BJ (cell line): ENCODE data around the gene SEC14L3. TPM values are rescaled to one million over a fixed set of nuclear protein-coding genes. Genes with fewer than 3 reads are reported as not detected.

Experiments used
- CTCF ChIA-PET: fragments of 350-600 bp; formaldehyde crosslinking; extraction: SDS; loops from one replicate; lab custom pipeline; 2021; ENCODE audit warnings: antibody characterized with exemption, inconsistent platforms; lab: Yijun Ruan, JAX
- POLR2A ChIA-PET: fragments of 300-600 bp; sonication (Branson Sonifier 250); formaldehyde crosslinking; extraction: SDS; loops from one replicate; lab custom pipeline; 2021; ENCODE audit warnings: antibody characterized with exemption; lab: Charles Lee
- DNase-seq: peaks from one replicate; pipeline ENCODE4 v3.0.0-alpha.2; 2011; ENCODE audit warnings: low read depth
- H3K27me3 ChIP-seq: 2 replicates; pipeline ENCODE4 v1.6.0; 2011; ENCODE audit warnings: low read length; ENCODE audit not compliant: control insufficient read depth, insufficient read depth
- H3K36me3 ChIP-seq: 2 replicates; pipeline ENCODE4 v1.5.1; 2011; ENCODE audit warnings: low read length; ENCODE audit not compliant: control insufficient read depth, insufficient read depth
- H3K4me3 ChIP-seq: 2 replicates; pipeline ENCODE4 v1.5.1; 2011; ENCODE audit warnings: low read depth, mild to moderate bottlenecking, control low read depth, low read length
- CTCF ChIP-seq: IDR thresholded peaks from 2 replicates; pipeline ENCODE4 v1.5.1; 2011; ENCODE audit warnings: low read depth, mild to moderate bottlenecking, control low read depth, inconsistent platforms, low read length, moderate library complexity; ENCODE audit not compliant: insufficient read depth
- polyA plus RNA-seq: library from polyadenylated mRNA; depleted of rRNA; stranded (reverse); fragments of >200 nt; gene quantifications from 2 replicates; pipeline ENCODE4 v1.2.3, GENCODE V29; 2011

Gene SEC14L3
- polyA plus RNA-seq, 1 experiment, result not detected

GRCh38 chr22:30506507-30506968 lies 34.7 kb upstream of the SEC14L3 start:
- CTCF ChIA-PET, result interaction anchor here (0.9 kb wide), 1 partner anchor 70 kb away, joined by 4 read pairs; no protein-coding TSS in a partner anchor
- no peak for TF ChIP-seq CTCF
- POLR2A ChIA-PET, result no interaction called here
- no peak overlapping the region for H3K4me3 ChIP-seq
- no peaks in the 10 kb centered on the region for H3K36me3 ChIP-seq
- peaks cover 10% of the 10 kb centered on the region for H3K27me3 ChIP-seq
- DNase-seq, result no peak

GRCh38 chr22:30503551-30503950 lies 31.7 kb upstream of the SEC14L3 start:
- POLR2A ChIA-PET, result no interaction called here
- Histone ChIP-seq H3K4me3 (no peak overlapping the region), H3K36me3 (no peaks in the 10 kb centered on the region), H3K27me3 (peaks cover 10% of the 10 kb centered on the region)
- no peak for TF ChIP-seq CTCF
- no peak for DNase-seq
- CTCF ChIA-PET, result interaction anchor here (1.2 to 1.4 kb wide), 2 partner anchors 19 to 32 kb away, joined by 3 to 5 read pairs; no protein-coding TSS in a partner anchor

GRCh38 chr22:30502911-30503310 lies 31.1 kb upstream of the SEC14L3 start:
- DNase-seq, result no peak
- Histone ChIP-seq H3K27me3 (peaks cover 10% of the 10 kb centered on the region), H3K36me3 (no peaks in the 10 kb centered on the region), H3K4me3 (no peak overlapping the region)
- POLR2A ChIA-PET, result no interaction called here
- CTCF ChIA-PET, result interaction anchor here (0.9 to 1.4 kb wide), 3 partner anchors 18 to 33 kb away, joined by 3 to 5 read pairs (median 3); no protein-coding TSS in a partner anchor
- TF ChIP-seq CTCF, result no peak

GRCh38 chr22:30502153-30502552 lies 30.3 kb upstream of the SEC14L3 start:
- DNase-seq, result no peak
- ChIA-PET POLR2A (no interaction called here), CTCF (interaction anchor here (0.9 kb wide), 1 partner anchor 27 kb away, joined by 3 read pairs; no protein-coding TSS in a partner anchor)
- no peak for TF ChIP-seq CTCF
- H3K36me3 ChIP-seq, result no peaks in the 10 kb centered on the region
- H3K4me3 ChIP-seq, result no peak overlapping the region
- H3K27me3 ChIP-seq, result peaks cover 9% of the 10 kb centered on the region

GRCh38 chr22:30500628-30501027 lies 28.8 kb upstream of the SEC14L3 start:
- POLR2A ChIA-PET, result no interaction called here
- no peak for TF ChIP-seq CTCF
- no peaks in the 10 kb centered on the region for H3K36me3 ChIP-seq
- peaks cover 11% of the 10 kb centered on the region for H3K27me3 ChIP-seq
- DNase-seq, result no peak
- H3K4me3 ChIP-seq, result no peak overlapping the region
- CTCF ChIA-PET, result no interaction called here
